HG03175 (cell line): ENCODE results near the gene DDX53.

Experiments used
- ATAC-seq: cut with Tn5 transposase; IDR thresholded peaks from one replicate; pipeline ENCODE4 v1.9.1; 2021; ENCODE audit warnings: mild to moderate bottlenecking, moderate library complexity; ENCODE audit not compliant: unreplicated experiment

The DDX53 gene

DNA sequence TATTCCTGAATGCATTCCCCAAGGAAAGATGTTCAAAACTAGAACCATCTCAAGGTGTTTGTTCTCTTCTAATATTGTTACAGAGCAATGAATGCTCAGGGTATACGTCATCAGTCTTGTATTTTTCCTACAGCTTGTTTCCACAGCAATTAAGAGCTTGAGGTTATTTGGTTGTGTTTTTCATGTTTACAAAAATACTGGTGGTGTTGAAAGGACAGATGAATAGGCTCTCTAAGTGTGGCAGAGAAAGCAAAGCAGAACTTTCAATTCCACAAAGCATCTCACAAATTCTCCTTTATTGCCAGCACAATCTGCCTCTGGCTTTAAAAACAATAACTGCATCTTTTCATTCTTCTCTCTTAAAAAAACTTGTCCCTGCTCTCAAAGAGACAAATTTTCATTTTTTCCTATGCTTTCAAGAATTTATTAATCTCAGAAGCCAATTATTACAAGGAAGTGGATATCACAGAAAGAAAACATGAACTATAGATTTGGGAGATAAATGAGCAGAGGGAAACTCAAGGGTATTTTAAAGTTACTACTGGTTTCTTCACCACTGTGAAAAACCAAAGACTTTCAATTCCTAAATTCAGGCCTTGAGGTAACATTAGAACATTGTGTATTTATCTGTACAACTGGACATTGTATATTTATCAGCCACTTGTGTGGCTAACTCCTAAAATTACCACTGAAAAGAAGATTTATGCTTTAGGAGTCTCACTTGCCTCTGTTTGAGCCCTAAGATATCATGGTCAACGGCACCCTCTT is 49.2 kb downstream of the DDX53 start:
- no peak for ATAC-seq

GRCh38 chrX:23052324-23052723 is 52.6 kb downstream of the DDX53 start:
- ATAC-seq: no peak
